Cardiac fibroblast (primary cell): Measurements from ENCODE around the gene KATNB1.
"Not testable (repeated sequence)": the region's sequence is repeated elsewhere in the genome, so short reads cannot be mapped to it uniquely, and the experiment has no call there.

Source experiments
- DNase-seq, 2 donors: peaks; one replicate each; pipeline versions ENCODE4 v3.0.0 to v3.0.0-alpha.2; 2010; ENCODE audit warnings: low read depth in 2 of 2
- H3K4me3 ChIP-seq, 2 donors: replicated peaks in 1 of 2; 1 replicate in 1 of 2; 2 replicates in 1 of 2; pipeline ENCODE4 v1.5.1; 2011; ENCODE audit warnings: low read depth in 2 of 2, low read length in 2 of 2, mild to moderate bottlenecking in 2 of 2, moderate library complexity in 1 of 2
- CTCF ChIP-seq: IDR thresholded peaks from one replicate; pipeline ENCODE4 v1.5.1; 2011; ENCODE audit warnings: low read depth, mild to moderate bottlenecking, low read length, inconsistent platforms

KATNB1 gene

GRCh38 chr16:57743458-57743857 lies 7.9 kb downstream of the KATNB1 start:
- DNase-seq = no peak
- H3K4me3 ChIP-seq = no peak overlapping the region
- TF ChIP-seq CTCF = no peak

GRCh38 chr16:57743886-57744641 lies 8.5 kb downstream of the KATNB1 start:
- TF ChIP-seq CTCF = no peak
- H3K4me3 ChIP-seq = no peak overlapping the region
- DNase-seq = no peak

- no peak overlapping the region for H3K4me3 ChIP-seq
- TF ChIP-seq CTCF = no peak
- no peak for DNase-seq
Observed at GRCh38 chr16:57744642-57744903, 9.0 kb downstream of the KATNB1 start.

GRCh38 chr16:57745768-57746167 lies 10.2 kb downstream of the KATNB1 start:
- no peak for TF ChIP-seq CTCF
- DNase-seq = no peak
- H3K4me3 ChIP-seq = no peak overlapping the region

GRCh38 chr16:57746316-57746715 lies 10.7 kb downstream of the KATNB1 start:
- not testable (repeated sequence) for H3K4me3 ChIP-seq, DNase-seq

GRCh38 chr16:57747091-57747490 lies 11.5 kb downstream of the KATNB1 start:
- no peak for TF ChIP-seq CTCF
- no peak for DNase-seq
- H3K4me3 ChIP-seq = no peak overlapping the region

- TF ChIP-seq CTCF = no peak
- DNase-seq = no peak
- no peak overlapping the region for H3K4me3 ChIP-seq
Observed at GRCh38 chr16:57747496-57747895, 11.9 kb downstream of the KATNB1 start.
